ENCODE results near the gene MX1. TPM values are rescaled to one million over a fixed set of nuclear protein-coding genes. Genes with fewer than 3 reads are reported as not detected.

MX1 gene
- total RNA-seq, 2 donors from 2014 or later: 7.0 to 14.8 TPM

DNA sequence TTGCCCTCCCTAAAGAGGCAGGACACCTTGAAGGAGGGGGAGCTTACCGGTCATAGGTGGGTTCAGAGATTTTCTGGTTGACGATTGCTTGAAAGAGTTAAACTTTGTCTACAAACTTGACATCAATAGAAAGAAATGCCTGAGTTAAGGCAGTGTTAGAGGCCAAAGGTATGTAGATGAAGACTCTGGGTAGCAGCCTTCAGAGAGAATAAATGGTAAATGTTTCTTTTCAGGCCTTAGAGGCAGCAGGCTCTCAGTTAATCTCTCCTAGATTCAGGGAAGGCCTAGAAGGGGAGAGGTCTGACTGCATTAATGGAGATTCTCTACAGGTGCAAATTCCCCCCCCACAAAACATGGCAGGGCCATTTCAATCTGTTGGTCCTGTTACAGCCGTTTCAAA is 27.7 kb downstream of the MX1 start:
- no peaks in the 10 kb centered on the region for H3K9me3 ChIP-seq
- H3K27ac ChIP-seq: no peak overlapping the region
- no peaks in the 10 kb centered on the region for H3K27me3 ChIP-seq
- H3K4me3 ChIP-seq: no peak overlapping the region
- WGBS, 2 donors: 56 to 70% methylated on average over 3 of the region's 3 CpGs
- no peaks in the 10 kb centered on the region for H3K4me1 ChIP-seq
- ATAC-seq (no peak), DNase-seq (no peak)
- no peaks in the 10 kb centered on the region for H3K36me3 ChIP-seq (replicated peaks in 1 of 2; ENCODE audit: insufficient read depth in 1 of 2, low read depth in 2 of 2)
- intact Hi-C loops (cut with DNase I): no loop called here
- TF ChIP-seq POLR2A (IDR thresholded peaks at IDR 0.05) (no peak), CTCF (IDR thresholded peaks at IDR 0.05) (no peak)

DNA sequence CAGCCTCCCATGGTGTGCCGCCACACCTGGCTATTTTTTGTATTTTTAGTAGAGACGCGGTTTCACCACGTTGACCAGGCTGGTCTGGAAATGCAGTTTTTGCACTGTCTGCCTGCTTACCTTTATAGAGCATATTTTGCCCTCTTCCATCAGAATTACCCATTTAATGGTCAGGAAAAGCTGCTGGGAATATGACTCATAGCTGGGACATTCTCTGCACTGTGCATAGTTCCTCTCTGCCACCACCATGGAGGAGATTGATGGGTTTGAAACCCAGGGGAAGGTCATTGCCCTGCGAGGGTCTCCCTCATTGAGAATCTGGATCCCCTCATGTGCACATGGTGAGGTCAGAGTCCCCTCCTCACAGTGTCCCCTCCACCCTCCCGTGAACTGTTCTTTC is 32.1 kb downstream of the MX1 start:
- intact Hi-C loops (cut with DNase I): no loop called here
- H3K36me3 ChIP-seq (replicated peaks in 1 of 2; ENCODE audit: insufficient read depth in 1 of 2, low read depth in 2 of 2): no peaks in the 10 kb centered on the region

DNA sequence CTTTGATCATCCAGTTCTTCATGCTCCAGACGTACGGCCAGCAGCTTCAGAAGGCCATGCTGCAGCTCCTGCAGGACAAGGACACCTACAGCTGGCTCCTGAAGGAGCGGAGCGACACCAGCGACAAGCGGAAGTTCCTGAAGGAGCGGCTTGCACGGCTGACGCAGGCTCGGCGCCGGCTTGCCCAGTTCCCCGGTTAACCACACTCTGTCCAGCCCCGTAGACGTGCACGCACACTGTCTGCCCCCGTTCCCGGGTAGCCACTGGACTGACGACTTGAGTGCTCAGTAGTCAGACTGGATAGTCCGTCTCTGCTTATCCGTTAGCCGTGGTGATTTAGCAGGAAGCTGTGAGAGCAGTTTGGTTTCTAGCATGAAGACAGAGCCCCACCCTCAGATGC is 32.5 kb downstream of the MX1 start:
- ATAC-seq (no peak), DNase-seq (no peak)
- Histone ChIP-seq H3K9me3 (no peaks in the 10 kb centered on the region), H3K4me3 (no peak overlapping the region), H3K4me1 (peaks cover 6% of the 10 kb centered on the region), H3K27me3 (no peaks in the 10 kb centered on the region), H3K36me3 (replicated peaks in 1 of 2; ENCODE audit: insufficient read depth in 1 of 2, low read depth in 2 of 2) (peaks cover 0 to under 1% of the 10 kb centered on the region in 2 donors), H3K27ac (no peak overlapping the region)
- no peak for TF ChIP-seq CTCF (IDR thresholded peaks at IDR 0.05)
- no peak for TF ChIP-seq POLR2A (IDR thresholded peaks at IDR 0.05)
- 89 to 92% methylated on average over 22 of the region's 22 CpGs for WGBS, 2 donors
- intact Hi-C loops (cut with DNase I): no loop called here

More for the DNA sequence above, 32.1 kb downstream of the MX1 start:
- no peaks in the 10 kb centered on the region for H3K9me3 ChIP-seq
- H3K27ac ChIP-seq: no peak overlapping the region
- DNase-seq (no peak), ATAC-seq (no peak)
- TF ChIP-seq CTCF (IDR thresholded peaks at IDR 0.05) (no peak), POLR2A (IDR thresholded peaks at IDR 0.05) (no peak)
- H3K4me3 ChIP-seq: no peak overlapping the region
- 82 to 87% methylated on average over 5 to 6 of the region's 6 CpGs for WGBS, 2 donors
- peaks cover 6% of the 10 kb centered on the region for H3K4me1 ChIP-seq
- H3K27me3 ChIP-seq: no peaks in the 10 kb centered on the region

DNA sequence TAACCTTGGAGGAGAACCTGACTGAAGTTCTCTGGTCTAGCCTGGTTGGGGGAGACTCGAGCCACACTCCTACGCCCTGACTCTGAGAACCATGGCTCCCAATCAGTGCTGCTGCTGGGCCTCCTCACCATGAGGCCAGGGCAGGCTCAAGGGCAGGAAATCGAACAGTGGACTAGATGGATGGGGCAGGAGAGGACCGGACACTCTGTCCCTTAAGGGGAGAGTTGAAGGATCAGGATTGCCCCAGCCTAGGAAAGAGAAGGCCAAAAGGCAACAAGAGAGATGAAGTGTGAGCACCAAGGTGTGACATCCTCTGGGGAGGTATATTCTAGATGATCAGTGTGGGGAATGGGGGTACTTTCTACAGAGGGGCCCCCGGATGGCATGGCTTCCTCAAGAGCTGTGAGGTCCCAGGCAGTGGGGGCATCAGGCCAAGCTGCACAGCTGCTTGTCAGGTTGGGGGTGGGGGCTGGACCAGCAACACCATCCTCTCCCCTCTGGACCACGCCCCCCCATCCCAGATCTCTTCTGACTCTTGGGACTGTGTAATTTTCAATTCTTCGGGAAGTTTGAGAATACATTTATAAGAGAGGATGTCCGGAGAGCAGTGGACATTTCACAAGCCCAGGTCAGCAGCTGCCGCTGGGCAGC is 34.0 kb downstream of the MX1 start:
- ATAC-seq (no peak), DNase-seq (no peak)
- H3K27ac ChIP-seq: no peak overlapping the region
- 72 to 78% methylated on average over 7 to 9 of the region's 9 CpGs for WGBS, 2 donors
- H3K4me1 ChIP-seq: peaks cover 6% of the 10 kb centered on the region
- intact Hi-C loops (cut with DNase I): loop anchor here (5.0 kb wide), 1 partner anchor 178 kb away; no protein-coding TSS in a partner anchor
- no peaks in the 10 kb centered on the region for H3K9me3 ChIP-seq
- H3K36me3 ChIP-seq (replicated peaks in 1 of 2; ENCODE audit: insufficient read depth in 1 of 2, low read depth in 2 of 2): peaks cover 0 to 10% of the 10 kb centered on the region in 2 donors
- TF ChIP-seq CTCF (IDR thresholded peaks at IDR 0.05) (no peak), POLR2A (IDR thresholded peaks at IDR 0.05) (no peak)
- H3K4me3 ChIP-seq: no peak overlapping the region
- H3K27me3 ChIP-seq: no peaks in the 10 kb centered on the region

Data from body of pancreas (tissue), 4 donors.